Gastrocnemius medialis (tissue), 4 donors: ENCODE data around the gene OFD1.

Experiments used
- POLR2A ChIP-seq, 2 donors: fragments of 450-650 bp; IDR thresholded peaks; one replicate each; pipeline ENCODE4 v1.6.1; 2017; ENCODE audit warnings: antibody characterized with exemption in 2 of 2, mild to moderate bottlenecking in 2 of 2, moderate library complexity in 2 of 2
- TF ChIP-seq, protein P1 (sequence below), 5 experiments: fragments of 450-650 bp in 3 of 5; fragments of 200-600 bp in 2 of 5; sonication (generic) in 2 of 5; IDR thresholded peaks in 4 of 5; conservative IDR thresholded peaks in 1 of 5; 1 replicate in 4 of 5; 2 replicates in 1 of 5; pipeline ENCODE4 v1.5.1; 2016 to 2019; ENCODE audit warnings: antibody characterized with exemption in 5 of 5, mild to moderate bottlenecking in 3 of 5, moderate library complexity in 3 of 5

DNA sequence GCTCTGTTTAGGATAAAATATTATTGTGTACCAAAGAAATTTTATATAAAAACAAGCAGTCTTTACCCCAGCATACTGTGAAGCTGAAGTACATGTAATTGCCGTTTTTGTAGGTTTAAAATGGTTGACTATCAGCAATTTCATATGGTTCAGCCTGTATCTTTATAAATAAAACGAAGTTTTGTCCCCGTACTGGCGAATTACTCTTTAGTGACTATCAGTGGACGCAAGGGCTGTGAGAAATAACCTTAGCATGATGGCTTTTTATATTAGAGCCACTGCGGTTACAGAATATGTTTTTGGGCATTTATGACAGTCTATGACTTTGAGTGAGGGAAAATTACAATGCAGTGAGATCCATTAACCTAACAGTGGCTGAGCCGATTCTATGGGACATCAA is 81.1 kb downstream of the OFD1 start:
- TF ChIP-seq, protein P1, sequence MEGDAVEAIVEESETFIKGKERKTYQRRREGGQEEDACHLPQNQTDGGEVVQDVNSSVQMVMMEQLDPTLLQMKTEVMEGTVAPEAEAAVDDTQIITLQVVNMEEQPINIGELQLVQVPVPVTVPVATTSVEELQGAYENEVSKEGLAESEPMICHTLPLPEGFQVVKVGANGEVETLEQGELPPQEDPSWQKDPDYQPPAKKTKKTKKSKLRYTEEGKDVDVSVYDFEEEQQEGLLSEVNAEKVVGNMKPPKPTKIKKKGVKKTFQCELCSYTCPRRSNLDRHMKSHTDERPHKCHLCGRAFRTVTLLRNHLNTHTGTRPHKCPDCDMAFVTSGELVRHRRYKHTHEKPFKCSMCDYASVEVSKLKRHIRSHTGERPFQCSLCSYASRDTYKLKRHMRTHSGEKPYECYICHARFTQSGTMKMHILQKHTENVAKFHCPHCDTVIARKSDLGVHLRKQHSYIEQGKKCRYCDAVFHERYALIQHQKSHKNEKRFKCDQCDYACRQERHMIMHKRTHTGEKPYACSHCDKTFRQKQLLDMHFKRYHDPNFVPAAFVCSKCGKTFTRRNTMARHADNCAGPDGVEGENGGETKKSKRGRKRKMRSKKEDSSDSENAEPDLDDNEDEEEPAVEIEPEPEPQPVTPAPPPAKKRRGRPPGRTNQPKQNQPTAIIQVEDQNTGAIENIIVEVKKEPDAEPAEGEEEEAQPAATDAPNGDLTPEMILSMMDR (IDR thresholded peaks at IDR 0.05 in 4 of 5, conservative IDR thresholded peaks at IDR 0.05 in 1 of 5), result no peak
- TF ChIP-seq POLR2A (IDR thresholded peaks at IDR 0.05), result no peak
